BE2C (cell line): ENCODE measurements around the gene EFCAB8.

Experiments
- DNase-seq: peaks from one replicate; pipeline ENCODE4 v3.0.0-alpha.2; 2020
- H3K27me3 ChIP-seq: fragments of 250-450 bp; sonication (Bioruptor Pico); 2 replicates; pipeline ENCODE4 v1.5.1; 2020; ENCODE audit warnings: mild to moderate bottlenecking
- H3K36me3 ChIP-seq: fragments of 250-450 bp; sonication (Bioruptor Pico); 2 replicates; pipeline ENCODE4 v1.5.1; 2020; ENCODE audit warnings: mild to moderate bottlenecking
- H3K4me1 ChIP-seq: fragments of 250-450 bp; sonication (Bioruptor Pico); 2 replicates; pipeline ENCODE4 v1.5.1; 2020
- H3K4me3 ChIP-seq: 2 replicates; pipeline ENCODE4 v1.5.1; 2011; ENCODE audit warnings: low read depth, low read length
- H3K9me3 ChIP-seq: fragments of 250-450 bp; sonication (Bioruptor Pico); 2 replicates; pipeline ENCODE4 v1.5.1; 2020
- TF ChIP-seq, protein P1 (sequence below): IDR thresholded peaks from 2 replicates; pipeline ENCODE4 v1.5.1; 2012; ENCODE audit warnings: mild to moderate bottlenecking, low read depth, low read length

EFCAB8 gene

GRCh38 chr20:32878820-32879219 is 20.1 kb downstream of the EFCAB8 start:
- no peak for DNase-seq
- Histone ChIP-seq H3K27me3 (no peaks in the 10 kb centered on the region), H3K4me1 (no peaks in the 10 kb centered on the region), H3K36me3 (no peaks in the 10 kb centered on the region), H3K4me3 (no peak overlapping the region), H3K9me3 (no peaks in the 10 kb centered on the region)
- TF ChIP-seq, protein P1, sequence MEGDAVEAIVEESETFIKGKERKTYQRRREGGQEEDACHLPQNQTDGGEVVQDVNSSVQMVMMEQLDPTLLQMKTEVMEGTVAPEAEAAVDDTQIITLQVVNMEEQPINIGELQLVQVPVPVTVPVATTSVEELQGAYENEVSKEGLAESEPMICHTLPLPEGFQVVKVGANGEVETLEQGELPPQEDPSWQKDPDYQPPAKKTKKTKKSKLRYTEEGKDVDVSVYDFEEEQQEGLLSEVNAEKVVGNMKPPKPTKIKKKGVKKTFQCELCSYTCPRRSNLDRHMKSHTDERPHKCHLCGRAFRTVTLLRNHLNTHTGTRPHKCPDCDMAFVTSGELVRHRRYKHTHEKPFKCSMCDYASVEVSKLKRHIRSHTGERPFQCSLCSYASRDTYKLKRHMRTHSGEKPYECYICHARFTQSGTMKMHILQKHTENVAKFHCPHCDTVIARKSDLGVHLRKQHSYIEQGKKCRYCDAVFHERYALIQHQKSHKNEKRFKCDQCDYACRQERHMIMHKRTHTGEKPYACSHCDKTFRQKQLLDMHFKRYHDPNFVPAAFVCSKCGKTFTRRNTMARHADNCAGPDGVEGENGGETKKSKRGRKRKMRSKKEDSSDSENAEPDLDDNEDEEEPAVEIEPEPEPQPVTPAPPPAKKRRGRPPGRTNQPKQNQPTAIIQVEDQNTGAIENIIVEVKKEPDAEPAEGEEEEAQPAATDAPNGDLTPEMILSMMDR: no peak

DNA sequence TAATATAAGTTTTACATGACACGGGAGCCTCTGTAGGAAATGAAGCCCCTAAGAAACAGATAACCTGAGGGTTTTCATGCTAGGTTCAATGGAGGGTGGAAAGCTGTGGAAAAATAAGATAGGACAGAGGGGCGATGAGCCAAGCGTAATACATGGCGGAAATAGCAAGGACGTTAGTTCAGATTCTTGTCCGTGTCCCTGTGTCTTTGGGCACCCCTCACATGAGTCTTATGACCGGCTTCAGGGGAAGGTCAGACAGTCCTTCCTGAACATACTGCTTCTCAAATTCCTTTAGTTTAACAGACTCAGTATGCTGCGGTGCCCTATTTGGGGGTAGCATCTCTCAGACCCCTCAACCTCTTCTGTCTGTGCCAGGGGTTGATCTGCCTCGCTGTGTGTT is 20.8 kb downstream of the EFCAB8 start:
- Histone ChIP-seq H3K36me3 (no peaks in the 10 kb centered on the region), H3K27me3 (no peaks in the 10 kb centered on the region), H3K9me3 (no peaks in the 10 kb centered on the region), H3K4me3 (no peak overlapping the region), H3K4me1 (no peaks in the 10 kb centered on the region)
- no peak for DNase-seq
- TF ChIP-seq, protein P1: no peak

DNA sequence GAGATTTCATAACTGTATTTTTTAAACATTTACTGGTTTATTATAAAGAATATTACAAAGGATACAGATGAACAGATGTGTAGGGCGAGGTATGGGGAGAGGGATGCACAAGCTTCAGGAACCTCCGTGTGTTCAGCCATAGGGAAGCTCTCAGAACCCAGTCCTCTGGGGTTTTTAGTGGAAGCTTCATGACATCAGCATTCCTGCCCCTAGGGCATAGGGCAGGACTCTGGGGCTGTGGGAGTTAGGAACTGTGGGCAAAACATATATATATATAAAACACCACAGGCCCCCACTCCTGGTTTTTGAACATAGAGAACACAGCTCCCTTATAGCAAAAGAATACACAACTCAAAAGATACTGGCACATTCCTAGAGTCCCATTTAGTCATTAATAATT is 21.9 kb downstream of the EFCAB8 start:
- Histone ChIP-seq H3K4me1 (no peaks in the 10 kb centered on the region), H3K36me3 (no peaks in the 10 kb centered on the region), H3K9me3 (no peaks in the 10 kb centered on the region), H3K27me3 (no peaks in the 10 kb centered on the region), H3K4me3 (no peak overlapping the region)
- TF ChIP-seq, protein P1: no peak
- DNase-seq: no peak

DNA sequence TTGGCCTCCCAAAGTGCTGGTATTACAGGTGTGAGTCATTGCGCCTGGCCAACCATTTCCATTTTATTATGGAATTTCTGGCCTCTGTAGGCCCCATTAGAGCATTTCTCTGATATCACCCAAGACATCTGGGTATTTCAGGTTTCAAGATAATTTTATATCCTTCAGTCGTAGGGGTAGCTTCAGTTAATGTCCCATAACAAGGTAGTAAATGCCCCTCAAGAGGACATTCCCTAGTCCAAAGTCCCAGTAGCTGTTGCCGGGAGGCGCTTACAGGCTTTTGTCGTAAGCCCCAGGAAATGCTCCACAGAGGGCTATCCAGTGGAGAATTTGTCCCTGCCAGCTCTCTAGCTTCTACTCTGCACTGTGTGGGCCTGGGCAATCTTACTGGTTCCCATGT is 24.4 kb downstream of the EFCAB8 start:
- Histone ChIP-seq H3K27me3 (no peaks in the 10 kb centered on the region), H3K36me3 (no peaks in the 10 kb centered on the region), H3K4me1 (no peaks in the 10 kb centered on the region), H3K9me3 (no peaks in the 10 kb centered on the region), H3K4me3 (no peak overlapping the region)
- no peak for DNase-seq
- TF ChIP-seq, protein P1: no peak

DNA sequence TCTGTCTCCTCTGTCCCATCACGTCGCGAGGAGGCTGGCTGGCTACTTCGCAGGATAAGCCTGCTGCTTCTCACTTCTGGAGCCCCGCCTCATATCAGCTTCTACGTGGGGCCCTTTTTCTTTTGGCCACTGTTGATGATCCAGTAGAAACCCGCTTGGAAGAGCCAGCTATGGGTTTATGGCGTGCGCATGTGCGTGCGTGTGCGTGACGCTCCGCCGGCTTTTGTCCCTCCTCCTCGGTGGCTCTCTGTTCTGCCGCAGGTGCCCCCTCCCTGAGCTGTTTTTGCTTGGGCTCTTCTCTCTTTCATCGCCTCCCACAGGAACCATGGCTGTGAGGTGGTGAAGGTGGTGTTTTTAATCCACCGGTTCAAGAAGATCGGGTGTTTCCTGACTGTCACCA is 26.5 kb downstream of the EFCAB8 start:
- TF ChIP-seq, protein P1: no peak
- Histone ChIP-seq H3K9me3 (no peaks in the 10 kb centered on the region), H3K4me3 (no peak overlapping the region), H3K4me1 (no peaks in the 10 kb centered on the region; the same call in 1 of the 2 replicates), H3K27me3 (no peaks in the 10 kb centered on the region), H3K36me3 (no peaks in the 10 kb centered on the region)
- no peak for DNase-seq

- Histone ChIP-seq H3K36me3 (no peaks in the 10 kb centered on the region), H3K4me3 (no peak overlapping the region), H3K9me3 (no peaks in the 10 kb centered on the region), H3K4me1 (no peaks in the 10 kb centered on the region; the same call in 1 of the 2 replicates), H3K27me3 (no peaks in the 10 kb centered on the region)
- no peak for DNase-seq
- TF ChIP-seq, protein P1: no peak
Observed at GRCh38 chr20:32885952-32886351, 27.2 kb downstream of the EFCAB8 start.
